HG02884 (cell line): ENCODE data around the gene RGS6.

Source experiments
- ATAC-seq: cut with Tn5 transposase; IDR thresholded peaks from one replicate; pipeline ENCODE4 v1.9.1; 2021; ENCODE audit warnings: mild to moderate bottlenecking, moderate library complexity; ENCODE audit not compliant: unreplicated experiment

The RGS6 gene

GRCh38 chr14:72485695-72486094 is 553.5 kb downstream of the RGS6 start:
- ATAC-seq: no peak

GRCh38 chr14:72488514-72488913 is 556.3 kb downstream of the RGS6 start:
- ATAC-seq: no peak

GRCh38 chr14:72492196-72492595 is 560.0 kb downstream of the RGS6 start:
- no peak for ATAC-seq

GRCh38 chr14:72495668-72496067 is 563.4 kb downstream of the RGS6 start:
- no peak for ATAC-seq

GRCh38 chr14:72498646-72499045 is 566.4 kb downstream of the RGS6 start:
- ATAC-seq: no peak

GRCh38 chr14:72499746-72500145 is 567.5 kb downstream of the RGS6 start:
- ATAC-seq: no peak

GRCh38 chr14:72500234-72500838 is 568.1 kb downstream of the RGS6 start:
- no peak for ATAC-seq

GRCh38 chr14:72501439-72501838 is 569.2 kb downstream of the RGS6 start:
- ATAC-seq: no peak

GRCh38 chr14:72503271-72503670 is 571.0 kb downstream of the RGS6 start:
- no peak for ATAC-seq

GRCh38 chr14:72503696-72504368 is 571.6 kb downstream of the RGS6 start:
- no peak for ATAC-seq

- ATAC-seq: no peak
These were observed 578.3 kb downstream of the RGS6 start for GRCh38 chr14:72510566-72510965.

- ATAC-seq: no peak
These were observed 580.1 kb downstream of the RGS6 start for GRCh38 chr14:72512281-72512680.

- no peak for ATAC-seq
These were observed 580.7 kb downstream of the RGS6 start for GRCh38 chr14:72512925-72513324.

GRCh38 chr14:72513346-72513745 is 581.1 kb downstream of the RGS6 start:
- no peak for ATAC-seq

GRCh38 chr14:72513965-72514659 is 581.9 kb downstream of the RGS6 start:
- ATAC-seq: no peak

GRCh38 chr14:72514660-72515025 is 582.4 kb downstream of the RGS6 start:
- ATAC-seq: no peak

- ATAC-seq: no peak
These were observed 583.8 kb downstream of the RGS6 start for GRCh38 chr14:72515779-72516770.

GRCh38 chr14:72516936-72517700 is 584.9 kb downstream of the RGS6 start:
- ATAC-seq: no peak

GRCh38 chr14:72517736-72518135 is 585.5 kb downstream of the RGS6 start:
- ATAC-seq: no peak

- ATAC-seq: peak; percentile 67
These were observed 586.7 kb downstream of the RGS6 start for GRCh38 chr14:72518809-72519377.
